A673 (cell line): ENCODE data around the gene GRID2.

Source experiments
- EZH2 ChIP-seq: fragments of 200-600 bp; sonication (generic); IDR thresholded peaks from 2 replicates; pipeline ENCODE4 v1.6.1; 2017; ENCODE audit warnings: borderline replicate concordance, low read depth, mild to moderate bottlenecking, mixed read lengths, antibody characterized with exemption, low read length; ENCODE audit not compliant: poor library complexity, severe bottlenecking
- TF ChIP-seq, protein P1 (sequence below): fragments of 300-800, 200-600 bp; sonication (generic); conservative IDR thresholded peaks from 2 replicates; pipeline ENCODE4 v1.5.1; 2017; ENCODE audit warnings: low read depth, mild to moderate bottlenecking, antibody characterized with exemption, low read length, moderate library complexity, mixed read lengths

DNA sequence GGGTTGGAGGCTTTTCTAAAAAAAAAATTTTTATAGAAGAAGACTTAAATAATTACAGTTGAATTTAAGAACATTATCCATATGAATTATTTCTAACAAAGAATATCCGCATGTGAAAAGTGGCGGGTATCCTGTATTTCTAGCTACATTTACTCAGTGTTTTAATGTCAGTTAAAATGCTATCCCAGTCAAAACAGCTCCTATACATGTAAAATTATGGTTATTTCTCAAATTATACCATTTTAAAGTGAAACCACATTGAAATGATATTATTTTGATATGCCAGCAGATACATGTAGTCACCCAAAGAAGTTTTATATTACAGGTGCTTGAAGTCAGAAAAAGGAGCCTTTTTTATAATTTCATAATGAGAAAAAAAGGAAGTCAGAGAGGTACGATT lies 1356.3 kb downstream of the GRID2 start:
- TF ChIP-seq, protein P1, sequence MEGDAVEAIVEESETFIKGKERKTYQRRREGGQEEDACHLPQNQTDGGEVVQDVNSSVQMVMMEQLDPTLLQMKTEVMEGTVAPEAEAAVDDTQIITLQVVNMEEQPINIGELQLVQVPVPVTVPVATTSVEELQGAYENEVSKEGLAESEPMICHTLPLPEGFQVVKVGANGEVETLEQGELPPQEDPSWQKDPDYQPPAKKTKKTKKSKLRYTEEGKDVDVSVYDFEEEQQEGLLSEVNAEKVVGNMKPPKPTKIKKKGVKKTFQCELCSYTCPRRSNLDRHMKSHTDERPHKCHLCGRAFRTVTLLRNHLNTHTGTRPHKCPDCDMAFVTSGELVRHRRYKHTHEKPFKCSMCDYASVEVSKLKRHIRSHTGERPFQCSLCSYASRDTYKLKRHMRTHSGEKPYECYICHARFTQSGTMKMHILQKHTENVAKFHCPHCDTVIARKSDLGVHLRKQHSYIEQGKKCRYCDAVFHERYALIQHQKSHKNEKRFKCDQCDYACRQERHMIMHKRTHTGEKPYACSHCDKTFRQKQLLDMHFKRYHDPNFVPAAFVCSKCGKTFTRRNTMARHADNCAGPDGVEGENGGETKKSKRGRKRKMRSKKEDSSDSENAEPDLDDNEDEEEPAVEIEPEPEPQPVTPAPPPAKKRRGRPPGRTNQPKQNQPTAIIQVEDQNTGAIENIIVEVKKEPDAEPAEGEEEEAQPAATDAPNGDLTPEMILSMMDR = no peak
- TF ChIP-seq EZH2 = no peak
